SJCRH30 (cell line): ENCODE measurements around the gene GBX1. TPM values are rescaled to one million over a fixed set of nuclear protein-coding genes. Genes with fewer than 3 reads are reported as not detected.

ENCODE experiments used
- DNase-seq, 2 experiments: peaks; one replicate each; pipeline ENCODE4 v3.0.0-alpha.2; 2015 to 2020
- H3K27ac ChIP-seq: fragments of 250-450 bp; sonication (Bioruptor Pico); 2 replicates; pipeline ENCODE4 v1.5.1; 2020; ENCODE audit warnings: mild to moderate bottlenecking, moderate library complexity
- H3K27me3 ChIP-seq: fragments of 250-450 bp; sonication (Bioruptor Pico); 2 replicates; pipeline ENCODE4 v1.5.1; 2020; ENCODE audit warnings: mild to moderate bottlenecking, moderate library complexity
- H3K36me3 ChIP-seq: fragments of 250-450 bp; sonication (Bioruptor Pico); 2 replicates; pipeline ENCODE4 v1.5.1; 2020; ENCODE audit warnings: mild to moderate bottlenecking, moderate library complexity
- H3K4me1 ChIP-seq: fragments of 250-450 bp; sonication (Bioruptor Pico); 2 replicates; pipeline ENCODE4 v1.5.1; 2020; ENCODE audit warnings: mild to moderate bottlenecking, moderate library complexity
- H3K4me3 ChIP-seq: fragments of 250-450 bp; sonication (Bioruptor Pico); 2 replicates; pipeline ENCODE4 v1.5.1; 2020; ENCODE audit warnings: mild to moderate bottlenecking, moderate library complexity
- H3K9me3 ChIP-seq: fragments of 250-450 bp; sonication (Bioruptor Pico); replicated peaks from 2 replicates; pipeline ENCODE4 v1.5.1; 2020; ENCODE audit warnings: mild to moderate bottlenecking, moderate library complexity
- total RNA-seq: library from RNA; depleted of rRNA; stranded (reverse); fragments of >200 nt; shearing (Covaris generic); gene quantifications from 2 replicates; pipeline ENCODE4 v1.2.3, GENCODE V29; 2014

The GBX1 gene
- total RNA-seq, 1 experiment from 2014 or later: 0.95 TPM

DNA sequence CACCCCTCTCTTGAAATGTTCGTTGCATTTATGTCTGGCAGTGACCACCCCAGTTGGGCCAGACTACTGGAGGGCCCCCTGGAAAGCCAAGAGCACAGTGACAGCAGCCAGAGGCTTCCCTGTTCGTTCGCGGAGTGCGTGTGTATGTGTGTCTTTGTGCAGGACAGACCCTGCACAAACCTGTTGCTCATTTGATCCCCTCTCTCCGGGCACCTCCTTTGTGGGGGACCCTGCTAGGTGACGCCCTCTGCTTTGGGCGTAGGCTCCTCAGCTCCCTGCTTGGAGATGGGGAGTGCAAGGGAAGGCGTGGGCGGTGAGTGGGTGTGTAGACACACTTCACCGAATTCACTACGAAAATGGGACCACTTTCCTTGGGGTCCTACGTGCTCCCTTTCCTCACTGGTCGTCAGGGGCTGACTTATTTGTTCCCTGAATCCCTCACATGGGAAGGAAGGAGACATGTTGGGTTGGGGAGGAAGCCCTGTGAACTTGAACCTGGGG, 42.5 kb downstream of the GBX1 start:
- Histone ChIP-seq H3K27me3 (no peaks in the 10 kb centered on the region), H3K27ac (no peak overlapping the region), H3K4me1 (peaks cover 3% of the 10 kb centered on the region; the same call in 1 of the 2 replicates), H3K4me3 (no peak overlapping the region), H3K9me3 (no peaks in the 10 kb centered on the region), H3K36me3 (peaks cover 37% of the 10 kb centered on the region)
- no peak for DNase-seq

DNA sequence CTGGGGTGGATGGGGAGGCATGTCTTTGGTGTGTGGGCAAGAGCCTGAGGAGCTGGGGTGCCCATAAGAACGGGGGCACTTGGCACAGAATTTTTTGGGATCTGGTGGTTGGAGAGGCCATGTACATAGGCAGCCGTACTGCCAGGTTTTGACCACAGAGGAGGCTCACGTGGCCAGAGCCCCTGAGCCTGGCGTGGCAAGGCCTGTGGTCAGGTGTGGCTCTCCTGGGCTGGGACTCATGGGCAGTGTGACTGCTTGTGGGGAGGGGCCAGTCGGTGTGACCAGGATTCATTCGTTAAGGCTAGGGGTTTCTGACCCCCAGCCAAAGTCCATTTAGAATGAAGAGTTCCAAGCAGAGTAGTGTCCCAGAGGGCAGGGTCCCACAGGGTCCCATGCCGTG, 43.0 kb downstream of the GBX1 start:
- no peaks in the 10 kb centered on the region for H3K9me3 ChIP-seq
- H3K4me1 ChIP-seq: peaks cover 3% of the 10 kb centered on the region; the same call in 1 of the 2 replicates
- no peak overlapping the region for H3K4me3 ChIP-seq
- H3K36me3 ChIP-seq: peaks cover 34% of the 10 kb centered on the region
- H3K27ac ChIP-seq: no peak overlapping the region
- DNase-seq: no peak
- no peaks in the 10 kb centered on the region for H3K27me3 ChIP-seq

DNA sequence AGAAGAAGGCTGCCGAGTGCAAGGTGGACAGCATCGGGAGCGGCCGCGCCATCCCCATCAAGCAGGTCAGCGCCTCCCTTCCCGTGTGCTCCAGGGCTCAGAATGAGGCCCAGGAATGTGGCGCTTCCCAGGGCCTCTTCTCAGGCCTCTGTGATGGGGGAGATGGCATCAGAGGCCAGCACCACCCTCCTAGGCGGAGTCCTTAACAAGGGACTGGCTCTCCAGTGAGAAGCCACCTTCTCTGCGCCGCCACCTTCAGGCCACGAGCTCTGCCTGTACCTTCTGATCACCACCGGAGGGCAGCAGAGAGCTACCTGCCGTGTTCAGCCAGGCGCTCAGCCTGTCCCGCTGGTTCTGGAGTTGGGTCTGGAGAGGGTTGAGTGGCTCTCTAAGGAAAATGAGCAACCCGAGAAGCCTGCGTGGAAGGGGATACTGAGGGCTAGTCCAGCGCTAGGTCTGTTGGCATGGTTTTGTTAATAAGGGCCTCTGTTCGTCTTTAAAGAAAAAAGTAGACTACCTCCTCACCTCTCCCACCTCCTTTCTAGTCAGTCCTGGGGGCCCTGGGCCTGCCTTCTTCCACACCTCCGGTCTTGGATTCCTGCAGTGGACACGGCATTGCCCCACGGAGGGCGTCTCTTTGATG, 43.6 kb downstream of the GBX1 start:
- peak; percentile 78 to 90 for DNase-seq
- Histone ChIP-seq H3K4me1 (no peaks in the 10 kb centered on the region; the same call in 1 of the 2 replicates), H3K27ac (no peak overlapping the region), H3K27me3 (no peaks in the 10 kb centered on the region), H3K4me3 (no peak overlapping the region), H3K36me3 (peaks cover 39% of the 10 kb centered on the region), H3K9me3 (no peaks in the 10 kb centered on the region)

DNA sequence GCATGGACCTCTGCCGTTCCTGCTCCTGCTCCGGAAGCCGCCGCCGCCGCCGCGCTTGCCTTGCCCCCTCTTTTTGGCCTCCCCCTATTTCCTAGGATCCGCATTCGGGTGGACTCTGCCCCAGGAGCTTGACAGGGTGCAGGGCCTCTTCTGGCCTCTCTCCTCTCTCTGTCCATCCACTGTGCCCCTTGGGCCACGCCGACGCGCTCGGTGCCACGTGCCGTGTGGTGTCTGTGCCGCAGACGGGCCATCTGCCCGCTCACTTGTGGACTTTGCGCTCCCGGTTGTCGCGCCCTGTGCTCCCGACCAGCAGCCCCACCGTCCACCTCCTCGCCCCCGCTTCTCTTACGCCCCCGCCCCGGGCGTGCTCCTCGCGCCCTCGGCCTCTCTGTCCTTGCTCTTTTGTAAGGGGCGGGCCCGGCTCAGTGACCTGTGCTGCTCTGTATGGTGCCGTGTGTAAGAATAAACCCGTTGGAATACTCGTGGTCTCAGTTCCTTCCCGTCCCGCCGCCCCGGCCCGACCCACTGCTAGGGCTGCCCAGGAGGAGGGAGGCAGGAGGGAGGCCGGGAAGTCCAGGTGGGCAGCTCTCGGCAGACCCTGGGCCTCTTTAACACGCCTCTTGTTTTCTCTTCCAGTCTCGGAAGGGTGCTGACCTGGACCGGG, 44.2 kb downstream of the GBX1 start:
- DNase-seq: no peak
- Histone ChIP-seq H3K27ac (no peak overlapping the region), H3K36me3 (peaks cover 38% of the 10 kb centered on the region), H3K27me3 (no peaks in the 10 kb centered on the region), H3K4me3 (no peak overlapping the region), H3K4me1 (no peaks in the 10 kb centered on the region), H3K9me3 (no peaks in the 10 kb centered on the region)

DNA sequence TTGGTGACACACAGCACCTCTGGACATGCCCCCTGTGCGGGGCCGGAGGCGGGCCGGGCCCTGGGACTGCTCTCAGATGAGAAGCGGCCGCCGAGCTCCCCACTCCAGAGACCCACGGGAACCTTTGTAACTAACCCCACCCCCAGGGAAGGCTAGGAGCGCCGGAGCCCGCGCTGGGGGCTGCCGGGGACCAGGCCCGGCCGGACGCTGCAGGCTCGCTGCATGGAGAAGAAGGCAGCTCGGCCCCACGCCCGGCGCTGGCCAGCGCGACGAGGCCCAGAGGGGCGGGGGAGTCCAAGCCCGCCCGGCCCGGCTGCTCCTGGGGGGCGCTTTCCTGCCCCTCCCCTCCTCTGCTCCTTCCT, 44.7 kb downstream of the GBX1 start:
- H3K36me3 ChIP-seq: peaks cover 38% of the 10 kb centered on the region

DNA sequence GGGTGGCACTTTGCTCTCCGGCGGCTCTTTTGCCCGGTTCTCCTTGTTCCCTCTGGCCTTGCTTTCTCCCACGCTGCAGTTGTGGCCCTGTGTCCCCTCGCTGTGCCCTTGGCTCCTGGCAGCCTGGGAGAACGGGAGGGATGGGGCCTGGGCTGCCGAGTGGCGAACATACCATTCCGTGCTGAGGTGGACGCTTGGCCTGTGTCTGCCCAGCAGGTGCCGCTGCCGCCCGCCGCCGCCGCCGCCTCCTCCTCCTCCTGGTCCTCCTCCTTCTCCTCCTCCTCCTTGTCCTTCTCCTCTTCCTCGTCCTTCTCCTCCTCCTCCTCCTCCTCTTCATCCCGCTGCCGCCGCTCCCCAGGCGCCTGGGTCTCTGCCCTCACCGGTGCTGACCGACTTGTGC, 45.2 kb downstream of the GBX1 start:
- Histone ChIP-seq H3K27ac (no peak overlapping the region), H3K36me3 (peaks cover 41% of the 10 kb centered on the region), H3K4me1 (no peaks in the 10 kb centered on the region), H3K4me3 (no peak overlapping the region), H3K9me3 (no peaks in the 10 kb centered on the region), H3K27me3 (no peaks in the 10 kb centered on the region)
- DNase-seq: no peak

More for the DNA sequence above, 44.7 kb downstream of the GBX1 start:
- Histone ChIP-seq H3K4me1 (no peaks in the 10 kb centered on the region), H3K9me3 (no peaks in the 10 kb centered on the region), H3K27me3 (no peaks in the 10 kb centered on the region), H3K27ac (no peak overlapping the region), H3K4me3 (no peak overlapping the region)
- DNase-seq: no peak

DNA sequence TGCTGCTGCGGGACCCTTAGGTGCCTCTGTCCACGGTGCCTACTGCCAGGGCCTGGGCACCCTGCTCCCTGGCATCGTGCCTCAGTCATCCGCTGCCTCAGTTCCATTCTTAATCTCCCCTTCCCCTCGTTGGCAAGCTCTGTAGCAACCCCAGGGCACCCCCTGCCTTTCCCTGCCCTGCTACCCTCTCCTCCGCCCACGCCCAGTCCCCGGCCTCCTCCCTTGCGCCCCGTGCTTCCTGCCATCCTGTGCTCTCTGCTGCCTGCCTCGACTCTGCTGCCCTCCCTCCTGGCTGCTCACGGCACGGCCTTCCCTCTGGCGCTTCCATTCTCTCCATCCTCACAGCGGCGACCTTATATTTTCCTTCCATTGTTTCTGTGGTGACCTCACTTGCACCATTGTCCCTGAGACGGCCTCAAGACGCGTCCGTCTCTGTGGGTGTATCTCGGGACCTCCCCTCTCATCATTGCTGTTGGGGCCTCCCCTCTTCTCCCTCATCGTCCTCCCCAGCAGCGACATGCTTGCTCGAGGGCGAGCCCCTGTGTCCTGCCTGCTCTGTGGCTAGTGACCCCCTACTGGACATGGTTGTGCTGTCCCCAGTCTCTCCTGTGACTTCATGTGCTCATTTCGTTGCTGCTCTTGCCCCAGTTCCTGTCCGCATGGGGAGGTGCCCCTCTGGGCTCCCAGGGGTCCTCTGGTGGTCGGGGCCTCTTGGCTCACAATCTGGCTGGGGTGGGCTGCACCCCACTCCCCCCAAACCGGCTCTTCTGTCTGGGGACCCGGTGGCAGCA, 45.9 kb downstream of the GBX1 start:
- DNase-seq: no peak
- H3K27ac ChIP-seq: no peak overlapping the region
- H3K27me3 ChIP-seq: no peaks in the 10 kb centered on the region
- H3K9me3 ChIP-seq: no peaks in the 10 kb centered on the region
- no peak overlapping the region for H3K4me3 ChIP-seq
- peaks cover 42% of the 10 kb centered on the region for H3K36me3 ChIP-seq
- no peaks in the 10 kb centered on the region for H3K4me1 ChIP-seq

DNA sequence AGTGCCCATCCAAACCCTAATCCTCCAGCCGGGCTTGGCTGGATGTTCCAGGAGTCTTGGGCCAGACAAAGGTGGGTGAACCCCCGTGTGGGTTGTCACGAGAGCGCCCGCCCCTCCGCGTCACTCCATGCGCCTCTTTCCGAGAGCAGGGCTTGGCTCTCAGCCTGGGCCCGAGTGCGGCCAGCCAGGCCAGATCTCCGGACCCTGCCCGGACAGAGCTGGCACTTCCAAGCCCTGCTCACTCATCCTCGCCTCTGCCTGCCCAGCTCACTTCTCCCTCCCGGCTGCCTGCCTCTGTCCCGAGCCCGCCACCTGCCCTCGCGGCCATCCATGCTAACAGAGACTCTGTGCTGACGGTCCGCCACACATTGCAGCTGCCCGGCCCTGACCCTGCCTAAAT, 46.6 kb downstream of the GBX1 start:
- Histone ChIP-seq H3K36me3 (peaks cover 42% of the 10 kb centered on the region), H3K4me1 (no peaks in the 10 kb centered on the region), H3K4me3 (no peak overlapping the region), H3K27ac (no peak overlapping the region), H3K27me3 (no peaks in the 10 kb centered on the region), H3K9me3 (no peaks in the 10 kb centered on the region)
- DNase-seq: no peak

DNA sequence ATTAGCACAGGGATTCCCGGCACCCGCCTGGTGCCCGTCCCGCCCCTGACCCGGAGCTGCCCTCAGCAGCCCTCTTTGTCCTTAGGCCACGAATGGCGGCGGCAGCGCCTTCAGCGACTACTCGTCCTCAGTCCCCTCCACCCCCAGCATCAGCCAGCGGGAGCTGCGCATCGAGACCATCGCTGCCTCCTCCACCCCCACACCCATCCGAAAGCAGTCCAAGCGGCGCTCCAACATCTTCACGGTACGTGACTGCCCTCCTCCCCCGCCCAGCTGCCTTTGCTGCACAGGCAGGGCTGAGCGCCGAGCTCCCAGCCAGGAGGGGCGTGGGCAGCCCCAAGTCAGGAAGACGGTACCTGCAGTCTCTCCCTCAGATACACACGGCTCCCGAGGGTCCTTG, 47.6 kb downstream of the GBX1 start:
- Histone ChIP-seq H3K27ac (no peak overlapping the region), H3K27me3 (no peaks in the 10 kb centered on the region), H3K9me3 (no peaks in the 10 kb centered on the region), H3K4me1 (no peaks in the 10 kb centered on the region), H3K4me3 (no peak overlapping the region), H3K36me3 (peaks cover 34% of the 10 kb centered on the region)
- no peak for DNase-seq

DNA sequence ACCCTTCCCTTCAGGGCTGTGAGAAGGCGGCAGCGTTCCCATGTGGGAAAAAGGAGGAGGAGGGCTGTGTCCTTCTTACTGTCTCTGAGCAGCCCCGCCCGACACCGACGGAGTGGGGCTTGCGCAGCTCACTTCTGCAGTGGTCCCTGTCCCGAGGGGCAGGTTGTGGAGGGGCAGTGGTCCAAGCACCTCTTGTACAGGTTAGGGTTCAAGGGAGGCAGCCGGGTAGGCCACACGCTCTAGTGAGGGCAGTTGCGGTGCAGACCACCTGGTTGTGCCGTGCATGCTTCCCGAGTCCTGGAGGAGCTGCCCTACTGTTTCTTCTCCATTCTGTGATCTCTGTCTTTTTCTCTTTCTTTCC, 48.5 kb downstream of the GBX1 start:
- Histone ChIP-seq H3K27ac (no peak overlapping the region), H3K9me3 (no peaks in the 10 kb centered on the region), H3K36me3 (peaks cover 29% of the 10 kb centered on the region), H3K4me1 (no peaks in the 10 kb centered on the region), H3K27me3 (no peaks in the 10 kb centered on the region), H3K4me3 (no peak overlapping the region)
- DNase-seq: no peak

DNA sequence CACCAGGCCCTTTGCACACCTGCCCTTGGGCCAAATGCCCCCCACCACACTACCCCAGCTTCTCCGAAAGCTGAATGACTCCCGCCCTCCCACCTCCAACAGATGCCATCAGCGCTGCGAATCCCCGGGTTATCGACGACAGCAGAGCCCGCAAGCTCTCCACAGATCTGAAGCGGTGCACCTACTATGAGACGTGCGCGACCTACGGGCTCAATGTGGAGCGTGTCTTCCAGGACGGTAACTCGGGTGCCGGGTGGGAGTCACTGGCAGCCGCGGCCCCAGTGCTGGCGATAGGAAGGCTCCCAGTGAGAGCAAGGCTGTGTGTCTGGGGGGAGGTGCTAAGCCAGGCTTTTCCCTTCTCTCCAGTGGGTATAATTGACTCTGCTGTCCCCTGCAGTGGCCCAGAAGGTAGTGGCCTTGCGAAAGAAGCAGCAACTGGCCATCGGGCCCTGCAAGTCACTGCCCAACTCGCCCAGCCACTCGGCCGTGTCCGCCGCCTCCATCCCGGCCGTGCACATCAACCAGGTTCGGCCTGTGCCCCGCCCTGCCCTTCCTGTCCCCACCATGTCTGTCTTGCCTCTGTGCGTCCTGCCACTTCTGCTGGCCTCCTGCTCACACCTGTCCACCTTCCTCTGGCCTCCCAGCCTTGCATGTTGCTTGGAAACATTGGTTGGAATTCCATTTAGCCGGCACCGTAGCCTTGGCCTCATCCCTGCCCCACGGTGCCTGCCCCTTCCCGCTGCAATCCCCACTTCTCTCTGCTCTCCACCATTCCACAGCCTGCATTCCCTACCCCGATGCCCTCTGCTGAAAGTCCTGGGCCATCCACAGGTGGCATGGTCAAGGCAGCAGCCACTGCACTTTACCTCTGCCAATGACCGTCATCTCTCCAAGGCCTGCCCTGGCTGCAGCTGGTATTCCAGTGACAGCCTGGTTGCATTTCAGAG, 49.1 kb downstream of the GBX1 start:
- no peak for DNase-seq
- Histone ChIP-seq H3K9me3 (no peaks in the 10 kb centered on the region), H3K4me1 (no peaks in the 10 kb centered on the region), H3K4me3 (no peak overlapping the region), H3K27ac (no peak overlapping the region), H3K27me3 (no peaks in the 10 kb centered on the region), H3K36me3 (peaks cover 25% of the 10 kb centered on the region)

DNA sequence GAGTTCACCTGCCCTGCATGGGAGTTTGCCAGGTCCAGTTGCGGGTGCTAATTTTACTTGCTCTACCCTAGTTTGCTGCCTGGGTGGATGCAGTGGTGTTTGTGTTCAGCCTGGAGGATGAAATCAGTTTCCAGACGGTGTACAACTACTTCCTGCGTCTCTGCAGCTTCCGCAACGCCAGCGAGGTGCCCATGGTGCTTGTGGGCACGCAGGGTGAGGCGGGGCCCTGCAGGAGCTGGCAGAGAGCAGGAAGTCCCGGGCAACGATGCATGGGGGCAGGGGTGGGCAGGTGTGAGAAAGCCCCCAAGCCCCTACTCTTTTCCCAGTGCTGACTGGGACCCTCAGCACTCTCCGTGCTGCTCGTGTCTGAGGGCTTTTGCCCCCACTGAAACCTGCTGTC, 49.9 kb downstream of the GBX1 start:
- DNase-seq: no peak
- Histone ChIP-seq H3K4me3 (no peak overlapping the region), H3K9me3 (no peaks in the 10 kb centered on the region), H3K27ac (no peak overlapping the region), H3K36me3 (peaks cover 22% of the 10 kb centered on the region), H3K27me3 (no peaks in the 10 kb centered on the region), H3K4me1 (no peaks in the 10 kb centered on the region)

DNA sequence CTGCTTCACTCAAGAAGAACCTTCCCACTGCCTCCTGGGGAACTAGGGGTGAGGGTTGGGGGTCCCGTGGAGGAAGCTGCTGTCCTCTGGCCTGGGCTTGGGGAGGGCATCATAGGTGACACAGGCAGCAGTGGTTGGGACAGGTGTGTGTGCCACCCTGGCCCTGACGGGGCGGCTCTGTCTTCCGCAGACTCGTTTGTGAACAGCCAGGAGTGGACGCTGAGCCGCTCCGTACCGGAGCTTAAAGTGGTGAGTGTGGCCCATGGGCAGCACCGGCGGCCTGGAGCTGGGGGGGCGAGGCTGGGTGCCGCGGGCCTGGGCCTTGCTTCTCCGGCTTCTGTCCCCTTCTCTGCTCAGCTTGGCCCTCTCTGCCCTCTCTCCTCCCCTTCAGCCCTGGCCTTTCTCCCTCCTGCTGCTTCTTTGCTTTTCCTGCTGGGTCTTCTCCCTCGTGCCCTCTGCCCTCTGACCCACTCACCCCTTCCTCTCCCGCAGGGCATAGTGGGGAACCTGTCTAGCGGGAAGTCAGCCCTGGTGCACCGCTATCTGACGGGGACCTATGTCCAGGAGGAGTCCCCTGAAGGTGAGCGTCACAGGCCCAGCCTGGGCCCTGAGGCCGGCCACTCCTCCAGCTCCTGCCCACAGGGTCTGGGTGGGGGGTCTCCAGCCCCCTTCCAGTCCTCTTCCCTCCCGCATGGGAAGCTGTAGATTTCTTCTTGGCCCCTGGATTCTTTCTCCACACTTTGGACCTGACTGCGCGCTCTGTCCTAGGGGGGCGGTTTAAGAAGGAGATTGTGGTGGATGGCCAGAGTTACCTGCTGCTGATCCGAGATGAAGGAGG, 50.7 kb downstream of the GBX1 start:
- H3K9me3 ChIP-seq: no peaks in the 10 kb centered on the region
- H3K36me3 ChIP-seq: peaks cover 22% of the 10 kb centered on the region
- H3K4me3 ChIP-seq: no peak overlapping the region
- no peak for DNase-seq
- no peaks in the 10 kb centered on the region for H3K27me3 ChIP-seq
- H3K4me1 ChIP-seq: no peaks in the 10 kb centered on the region
- H3K27ac ChIP-seq: no peak overlapping the region
